D721Med (cell line): ENCODE measurements around the gene SSTR3.

Experiments used
- DNase-seq: peaks from one replicate; pipeline ENCODE4 v3.0.0; 2011; ENCODE audit warnings: low spot score; ENCODE audit not compliant: insufficient read length
- FAIRE-seq: peaks from 2 replicates; lab custom pipeline; 2011; peaks lifted over from hg19 to GRCh38; lab: Jason Lieb, UNC
- TF ChIP-seq, protein P1 (sequence below): IDR thresholded peaks from 2 replicates; pipeline ENCODE4 v1.5.1; 2012; ENCODE audit warnings: mild to moderate bottlenecking, control low read depth; ENCODE audit not compliant: insufficient read depth; ENCODE audit errors: missing control alignments

SSTR3 gene

DNA sequence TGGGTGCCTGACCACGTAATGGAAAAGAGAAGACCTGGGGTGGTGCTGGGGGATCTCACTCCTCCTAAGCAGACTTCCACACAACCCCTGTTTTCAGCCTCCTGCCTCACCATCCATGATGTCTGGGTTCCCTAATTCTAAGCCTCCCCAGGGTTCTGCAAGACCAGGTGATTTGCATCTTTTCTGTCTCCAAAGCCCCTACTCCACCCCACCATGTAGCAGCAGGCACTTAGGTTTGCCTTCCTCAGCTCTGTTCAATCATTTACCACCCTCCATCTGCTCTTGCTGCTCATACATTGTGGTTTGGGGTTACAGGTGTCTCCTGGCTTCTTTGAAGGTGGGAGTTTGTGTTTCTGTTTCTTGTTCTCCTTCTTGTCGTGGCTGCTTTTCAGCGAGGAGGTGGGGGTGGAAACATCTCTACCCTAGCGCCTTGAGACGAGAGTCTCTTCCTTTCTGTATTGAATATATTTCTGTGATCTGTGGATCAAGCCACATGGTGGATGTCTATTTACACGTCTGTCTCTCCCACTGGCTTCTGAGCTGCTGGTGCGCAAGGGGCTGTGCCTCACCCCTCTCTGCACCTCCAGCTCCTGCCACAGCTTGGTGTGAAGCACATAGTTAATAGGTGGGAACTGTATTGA lies 6.6 kb upstream of the SSTR3 start:
- DNase-seq (no peak), FAIRE-seq (no peak)
- TF ChIP-seq, protein P1, sequence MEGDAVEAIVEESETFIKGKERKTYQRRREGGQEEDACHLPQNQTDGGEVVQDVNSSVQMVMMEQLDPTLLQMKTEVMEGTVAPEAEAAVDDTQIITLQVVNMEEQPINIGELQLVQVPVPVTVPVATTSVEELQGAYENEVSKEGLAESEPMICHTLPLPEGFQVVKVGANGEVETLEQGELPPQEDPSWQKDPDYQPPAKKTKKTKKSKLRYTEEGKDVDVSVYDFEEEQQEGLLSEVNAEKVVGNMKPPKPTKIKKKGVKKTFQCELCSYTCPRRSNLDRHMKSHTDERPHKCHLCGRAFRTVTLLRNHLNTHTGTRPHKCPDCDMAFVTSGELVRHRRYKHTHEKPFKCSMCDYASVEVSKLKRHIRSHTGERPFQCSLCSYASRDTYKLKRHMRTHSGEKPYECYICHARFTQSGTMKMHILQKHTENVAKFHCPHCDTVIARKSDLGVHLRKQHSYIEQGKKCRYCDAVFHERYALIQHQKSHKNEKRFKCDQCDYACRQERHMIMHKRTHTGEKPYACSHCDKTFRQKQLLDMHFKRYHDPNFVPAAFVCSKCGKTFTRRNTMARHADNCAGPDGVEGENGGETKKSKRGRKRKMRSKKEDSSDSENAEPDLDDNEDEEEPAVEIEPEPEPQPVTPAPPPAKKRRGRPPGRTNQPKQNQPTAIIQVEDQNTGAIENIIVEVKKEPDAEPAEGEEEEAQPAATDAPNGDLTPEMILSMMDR, result no peak

DNA sequence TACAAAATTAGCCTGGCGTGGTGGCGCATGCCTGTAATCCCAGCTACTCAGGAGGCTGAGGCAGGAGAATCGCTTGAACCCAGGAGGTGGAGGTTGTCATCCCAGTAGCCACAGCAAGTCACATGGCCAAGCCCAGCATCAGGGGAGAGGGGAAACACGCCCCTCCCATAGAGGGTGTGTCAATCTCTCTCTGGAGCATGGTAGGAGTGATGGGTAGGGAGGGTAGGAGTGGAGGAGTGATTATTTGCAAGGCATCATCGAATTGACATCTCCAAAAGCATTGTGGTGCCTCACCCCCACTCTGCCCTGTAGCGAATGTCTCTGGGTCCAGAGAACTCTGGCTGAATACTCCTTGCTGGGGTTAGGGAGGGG lies 6.1 kb upstream of the SSTR3 start:
- DNase-seq (no peak), FAIRE-seq (no peak)
- TF ChIP-seq, protein P1, result no peak

DNA sequence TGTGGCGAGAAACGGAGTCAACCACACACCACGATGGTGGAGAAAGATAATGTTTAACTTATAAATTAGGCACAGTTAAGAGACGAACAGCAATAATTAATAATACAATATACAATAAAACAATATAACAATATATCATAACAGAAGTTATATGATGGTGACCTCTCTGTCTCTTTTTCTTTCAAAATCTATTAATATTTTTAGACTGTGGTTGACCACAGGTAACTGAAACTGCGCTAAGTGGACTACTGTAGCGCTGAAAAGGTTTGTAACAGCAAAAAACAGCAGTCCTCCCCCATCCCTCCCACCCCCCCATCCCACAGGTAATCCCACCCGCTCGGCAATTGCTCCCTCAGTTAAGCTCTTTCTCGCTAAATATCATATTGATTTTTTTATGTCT lies 3.6 kb upstream of the SSTR3 start:
- FAIRE-seq (no peak), DNase-seq (no peak)
- TF ChIP-seq, protein P1, result no peak

DNA sequence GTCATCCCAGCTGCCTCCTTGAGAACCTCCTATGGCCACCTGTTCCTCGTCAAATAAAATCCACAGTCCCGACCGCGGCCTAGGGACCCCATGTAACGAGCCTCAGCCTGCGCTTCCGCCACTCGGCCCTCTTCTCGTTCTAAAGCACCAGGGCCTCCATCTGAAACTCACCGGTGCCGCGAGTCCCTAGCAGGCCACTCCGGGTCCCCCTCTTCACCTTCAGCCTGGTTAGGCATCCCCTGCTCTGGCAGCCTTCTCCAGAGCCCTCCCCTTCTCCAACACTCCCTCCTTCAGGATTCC lies 2.4 kb upstream of the SSTR3 start:
- DNase-seq, result no peak
- no peak for FAIRE-seq
- TF ChIP-seq, protein P1, result no peak

DNA sequence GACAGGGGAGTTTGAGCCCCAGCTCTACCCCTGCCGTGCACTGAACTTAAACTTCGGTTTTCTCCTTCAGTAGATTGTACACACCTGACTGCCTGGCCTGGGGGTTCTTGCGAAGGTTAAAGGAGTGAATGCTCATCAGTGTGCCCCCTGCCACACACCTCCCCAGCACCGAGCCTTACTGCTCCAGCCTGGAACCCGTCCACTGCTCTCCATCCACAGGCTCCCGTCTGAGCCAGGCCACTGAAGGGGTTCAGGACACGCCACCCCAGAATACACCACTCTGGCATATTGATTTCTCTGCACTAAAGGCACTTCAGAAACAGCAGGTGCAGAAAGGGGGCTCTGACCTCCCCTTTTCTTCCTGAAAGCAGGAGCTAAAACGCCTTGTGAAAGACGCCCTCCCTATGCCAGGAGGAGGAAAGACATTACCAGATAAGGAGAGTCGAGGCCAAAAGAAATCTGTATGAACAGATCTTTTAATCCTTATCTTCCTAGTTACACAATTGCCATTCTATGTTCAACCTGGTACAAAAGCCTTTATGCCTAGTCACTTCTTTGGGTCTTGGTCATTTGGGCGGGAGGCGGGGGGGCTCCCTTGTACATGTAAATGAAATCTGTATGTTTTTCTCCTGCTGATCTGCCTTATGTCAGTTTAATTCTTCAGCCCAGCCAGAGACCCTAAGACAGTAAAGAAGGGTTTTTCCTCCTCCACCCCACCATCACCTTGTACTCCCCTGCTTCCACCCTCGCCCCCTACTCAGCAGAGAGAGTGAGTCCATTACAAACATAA lies 1.9 kb upstream of the SSTR3 start:
- FAIRE-seq (no peak), DNase-seq (no peak)
- TF ChIP-seq, protein P1, result no peak

DNA sequence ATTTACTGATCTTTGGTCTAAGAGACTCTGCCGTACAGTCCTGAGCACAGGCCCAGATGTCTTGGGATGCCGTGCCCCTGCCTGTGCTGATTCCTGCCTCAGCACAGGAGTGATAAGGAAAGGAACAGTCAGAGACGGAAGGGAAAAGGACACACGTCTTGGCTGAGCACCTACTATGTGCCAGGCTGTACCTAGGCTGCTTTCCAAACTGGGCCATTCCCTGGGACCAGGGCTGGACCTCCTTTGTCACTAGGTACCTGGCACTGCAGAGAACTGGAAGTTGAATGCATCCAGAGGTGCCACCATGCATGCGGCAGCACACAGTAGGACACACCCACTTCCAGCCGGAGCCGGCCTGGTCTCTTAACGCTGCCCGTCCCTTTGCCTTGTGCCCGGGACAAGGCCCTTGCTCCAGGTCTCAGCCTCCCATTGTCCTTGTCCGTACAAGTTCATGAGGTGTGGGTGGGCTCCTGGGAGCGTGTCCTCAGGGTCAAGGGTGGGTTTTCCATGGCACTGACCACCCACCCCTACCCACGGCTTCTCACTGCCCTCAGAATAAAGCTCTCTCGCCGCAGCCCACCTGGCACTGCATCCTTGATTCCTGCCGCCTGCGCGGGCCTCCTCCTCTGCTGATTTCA lies 1.1 kb upstream of the SSTR3 start:
- TF ChIP-seq, protein P1, result no peak
- FAIRE-seq, result no peak
- DNase-seq, result no peak

DNA sequence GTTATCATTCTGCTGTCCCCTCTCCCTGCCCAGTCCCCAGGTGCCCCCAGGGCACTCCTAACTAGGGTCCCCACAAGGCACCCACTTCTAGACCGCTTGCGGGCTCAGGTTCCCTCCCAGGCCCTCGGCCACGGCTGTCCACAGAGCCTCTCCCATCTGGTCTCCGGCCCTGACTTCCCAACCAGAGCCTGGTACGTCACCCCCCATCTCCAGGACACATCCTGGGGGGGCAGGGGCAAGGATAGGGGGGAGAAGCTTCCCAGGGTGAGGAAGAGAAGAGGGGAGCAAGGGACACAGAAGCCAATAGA lies 457 bp downstream of the SSTR3 start:
- TF ChIP-seq, protein P1, result no peak
- DNase-seq (no peak), FAIRE-seq (no peak)
